GM23338 (cell line): ENCODE measurements around the gene BCL2L2. TPM values are rescaled to one million over a fixed set of nuclear protein-coding genes. Genes with fewer than 3 reads are reported as not detected.

Experiments used
- ATAC-seq: fragments of 200-7000 bp; cut with Tn5 transposase; 3 replicates; pipeline ENCODE4 v1.9.1; 2020
- DNase-seq: peaks from one replicate; pipeline ENCODE4 v3.0.0-alpha.2; 2015; ENCODE audit warnings: low spot score
- H2AFZ ChIP-seq: fragments of 200-600 bp; sonication (generic); 2 replicates; pipeline ENCODE4 v1.8.0; 2016; ENCODE audit warnings: antibody characterized with exemption, mild to moderate bottlenecking, moderate library complexity
- H3F3A ChIP-seq: fragments of 200-600 bp; sonication (generic); replicated peaks from 2 replicates; pipeline ENCODE4 v1.8.0; 2017; ENCODE audit warnings: antibody characterized with exemption, mixed run types, low read depth
- H3K27ac ChIP-seq: fragments of 200-600 bp; sonication (generic); 2 replicates; pipeline ENCODE4 v1.6.1; 2016; ENCODE audit warnings: low read depth
- H3K27me3 ChIP-seq: fragments of 200-600 bp; sonication (generic); 2 replicates; pipeline ENCODE4 v1.8.0; 2016; ENCODE audit warnings: mild to moderate bottlenecking, mixed run types, moderate library complexity; ENCODE audit not compliant: insufficient read depth
- H3K36me3 ChIP-seq: fragments of 200-600 bp; sonication (generic); 2 replicates; pipeline ENCODE4 v1.8.0; 2016; ENCODE audit warnings: mild to moderate bottlenecking; ENCODE audit not compliant: insufficient read depth
- H3K4me1 ChIP-seq: fragments of 200-600 bp; sonication (generic); 2 replicates; pipeline ENCODE4 v1.8.0; 2016; ENCODE audit warnings: mild to moderate bottlenecking, moderate library complexity; ENCODE audit not compliant: insufficient read depth
- H3K4me2 ChIP-seq: fragments of 200-600 bp; sonication (generic); 2 replicates; pipeline ENCODE4 v1.7.1; 2017; ENCODE audit warnings: mixed run types
- H3K4me3 ChIP-seq: fragments of 200-600 bp; sonication (generic); 2 replicates; pipeline ENCODE4 v1.6.1; 2016; ENCODE audit warnings: mixed run types
- H3K79me2 ChIP-seq: fragments of 200-600 bp; sonication (generic); replicated peaks from 2 replicates; pipeline ENCODE4 v1.8.0; 2017; ENCODE audit warnings: mild to moderate bottlenecking; ENCODE audit not compliant: insufficient read depth
- H3K9me2 ChIP-seq: fragments of 200-600 bp; sonication (generic); 2 replicates; pipeline ENCODE4 v1.8.0; 2017; ENCODE audit not compliant: insufficient read depth
- H4K20me1 ChIP-seq: fragments of 200-600 bp; sonication (generic); replicated peaks from 2 replicates; pipeline ENCODE4 v1.8.0; 2017; ENCODE audit warnings: mild to moderate bottlenecking; ENCODE audit not compliant: insufficient read depth
- H3K27ac Mint-ChIP-seq: 2 replicates; pipeline ENCODE4 v1.8.0; 2020; ENCODE audit warnings: inconsistent platforms, mild to moderate bottlenecking, moderate library complexity, mixed read lengths
- H3K27me3 Mint-ChIP-seq: 3 replicates; pipeline ENCODE4 v1.8.0; 2022; ENCODE audit warnings: low read depth, mild to moderate bottlenecking, moderate library complexity, mixed read lengths, inconsistent platforms; ENCODE audit not compliant: insufficient read depth, poor library complexity
- H3K36me3 Mint-ChIP-seq: 3 replicates; pipeline ENCODE4 v1.8.0; 2021; ENCODE audit warnings: low read depth, mild to moderate bottlenecking, inconsistent platforms, moderate library complexity, mixed read lengths
- H3K4me1 Mint-ChIP-seq: 3 replicates; pipeline ENCODE4 v1.8.0; 2020; ENCODE audit warnings: mild to moderate bottlenecking, inconsistent platforms, mixed read lengths
- H3K4me3 Mint-ChIP-seq: 3 replicates; pipeline ENCODE4 v1.8.0; 2021; ENCODE audit warnings: moderate library complexity, mild to moderate bottlenecking, inconsistent platforms, mixed read lengths
- H3K9me3 Mint-ChIP-seq: 3 replicates; pipeline ENCODE4 v1.8.0; 2020; ENCODE audit warnings: moderate library complexity, mild to moderate bottlenecking, inconsistent platforms, mixed read lengths
- CREB1 ChIP-seq: fragments of 250-450 bp; sonication (Bioruptor Pico); IDR thresholded peaks from 2 replicates; pipeline ENCODE4 v1.5.0; 2020; ENCODE audit warnings: low read depth, mild to moderate bottlenecking, moderate library complexity
- EZH2 ChIP-seq: fragments of 200-600 bp; sonication (generic); IDR thresholded peaks from one replicate; pipeline ENCODE4 v1.8.0; 2017; ENCODE audit warnings: antibody characterized with exemption, mild to moderate bottlenecking, low read depth; ENCODE audit not compliant: unreplicated experiment
- EZH2phosphoT487 ChIP-seq: fragments of 200-600 bp; sonication (generic); IDR thresholded peaks from one replicate; pipeline ENCODE4 v1.8.1; 2018; ENCODE audit warnings: antibody characterized with exemption; ENCODE audit not compliant: unreplicated experiment
- JUNB ChIP-seq: IDR thresholded peaks from one replicate; pipeline ENCODE4 v1.6.1; 2016; ENCODE audit warnings: antibody characterized with exemption; ENCODE audit not compliant: unreplicated experiment
- NANOG ChIP-seq: IDR thresholded peaks from 2 replicates; pipeline ENCODE4 v1.6.1; 2016; ENCODE audit warnings: antibody characterized with exemption, borderline replicate concordance
- POLR2AphosphoS5 ChIP-seq: IDR thresholded peaks from 2 replicates; pipeline ENCODE4 v1.6.1; 2016; ENCODE audit warnings: antibody characterized with exemption, low read depth
- STAT1 ChIP-seq: IDR thresholded peaks from one replicate; pipeline ENCODE4 v1.6.1; 2016; ENCODE audit warnings: antibody characterized with exemption; ENCODE audit not compliant: unreplicated experiment
- ZNF114 ChIP-seq: fragments of 250-450 bp; sonication (Bioruptor Pico); IDR thresholded peaks from 2 replicates; pipeline ENCODE4 v1.5.0; 2020; ENCODE audit warnings: mild to moderate bottlenecking, moderate library complexity
- ZNF331 ChIP-seq: fragments of 250-450 bp; sonication (Bioruptor Pico); IDR thresholded peaks from 2 replicates; pipeline ENCODE4 v1.5.0; 2020; ENCODE audit warnings: low read depth, mild to moderate bottlenecking, moderate library complexity
- polyA plus RNA-seq: library from polyadenylated mRNA; unstranded; fragments of >200 nt; fragmentation: Nextera tagmentation; extraction: Ambion mirVana; gene quantifications from 2 replicates; pipeline ENCODE4 v1.2.1, GENCODE V29; 2016
- total RNA-seq: library from RNA; depleted of rRNA; stranded (reverse); fragments of >200 nt; shearing (Covaris generic); gene quantifications from 2 replicates; pipeline ENCODE4 v1.2.3, GENCODE V29; 2014
- TF ChIP-seq, protein P1 (sequence below), 2 experiments: fragments of 200-600 bp in 1 of 2; sonication (generic) in 1 of 2; conservative IDR thresholded peaks; 2 replicates each; pipeline versions ENCODE4 v1.5.1 to v1.6.1; 2016 to 2017; ENCODE audit warnings: antibody characterized with exemption in 2 of 2, low read depth in 2 of 2, mild to moderate bottlenecking in 2 of 2, moderate library complexity in 1 of 2
- TF ChIP-seq, protein P2 (sequence below): IDR thresholded peaks from one replicate; pipeline ENCODE4 v1.6.1; 2018; ENCODE audit warnings: antibody characterized with exemption; ENCODE audit not compliant: unreplicated experiment
- TF ChIP-seq, protein P3 (sequence below): IDR thresholded peaks from 2 replicates; pipeline ENCODE4 v1.6.1; 2016; ENCODE audit warnings: antibody characterized with exemption

BCL2L2 gene
- total and polyA plus RNA-seq, 2 experiments from 2014 or later, result 3.5 to 12.3 TPM

DNA sequence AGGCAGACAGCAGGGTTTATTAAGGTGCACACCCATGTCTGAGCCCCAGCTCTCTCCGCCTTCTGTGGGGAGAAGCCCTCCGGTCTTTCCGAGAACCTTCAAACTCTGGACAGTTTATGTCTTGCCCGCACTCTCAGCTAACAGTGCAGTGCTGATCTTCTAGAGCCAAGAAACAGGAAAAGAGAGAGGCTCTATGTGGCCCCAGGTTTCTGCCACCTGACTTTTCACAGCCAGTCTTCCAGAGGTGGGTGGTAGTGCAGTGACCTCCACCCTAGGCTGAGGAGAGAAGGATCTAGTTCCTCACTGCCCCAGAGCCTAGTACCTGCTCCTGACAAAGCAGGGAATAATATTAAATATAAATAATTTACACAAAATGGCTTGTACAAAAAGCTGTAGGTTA lies 50.0 kb downstream of the BCL2L2 start:
- no peak for TF ChIP-seq STAT1
- TF ChIP-seq JUNB, result no peak
- no peak for TF ChIP-seq EZH2
- TF ChIP-seq NANOG, result no peak
- H3K4me3 Mint-ChIP-seq, result no peak overlapping the region

DNA sequence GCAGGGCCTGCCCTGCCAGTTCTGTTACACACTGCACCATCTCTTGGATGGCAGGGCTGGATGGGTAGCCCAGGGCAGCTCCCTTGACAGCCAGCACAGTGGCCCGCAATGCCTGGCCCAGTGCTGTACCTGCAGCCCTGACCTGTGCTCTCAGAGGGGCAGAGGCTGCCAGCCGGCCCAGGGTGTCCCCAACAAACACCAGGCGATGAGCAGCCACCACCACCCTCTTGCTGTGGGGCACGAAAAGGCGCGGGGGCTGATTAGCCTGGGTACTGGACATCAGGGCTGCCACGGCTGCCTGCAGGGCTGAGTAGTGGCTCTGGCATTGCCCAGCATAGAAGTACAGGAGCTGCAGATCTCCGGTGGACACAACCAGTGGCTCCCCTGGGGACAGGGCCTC lies 50.6 kb downstream of the BCL2L2 start:
- peaks cover 21% of the 10 kb centered on the region for H3K4me1 Mint-ChIP-seq
- no peak for DNase-seq
- H3K4me2 ChIP-seq, result no peak overlapping the region
- ATAC-seq, result no peak
- TF ChIP-seq, protein P1, sequence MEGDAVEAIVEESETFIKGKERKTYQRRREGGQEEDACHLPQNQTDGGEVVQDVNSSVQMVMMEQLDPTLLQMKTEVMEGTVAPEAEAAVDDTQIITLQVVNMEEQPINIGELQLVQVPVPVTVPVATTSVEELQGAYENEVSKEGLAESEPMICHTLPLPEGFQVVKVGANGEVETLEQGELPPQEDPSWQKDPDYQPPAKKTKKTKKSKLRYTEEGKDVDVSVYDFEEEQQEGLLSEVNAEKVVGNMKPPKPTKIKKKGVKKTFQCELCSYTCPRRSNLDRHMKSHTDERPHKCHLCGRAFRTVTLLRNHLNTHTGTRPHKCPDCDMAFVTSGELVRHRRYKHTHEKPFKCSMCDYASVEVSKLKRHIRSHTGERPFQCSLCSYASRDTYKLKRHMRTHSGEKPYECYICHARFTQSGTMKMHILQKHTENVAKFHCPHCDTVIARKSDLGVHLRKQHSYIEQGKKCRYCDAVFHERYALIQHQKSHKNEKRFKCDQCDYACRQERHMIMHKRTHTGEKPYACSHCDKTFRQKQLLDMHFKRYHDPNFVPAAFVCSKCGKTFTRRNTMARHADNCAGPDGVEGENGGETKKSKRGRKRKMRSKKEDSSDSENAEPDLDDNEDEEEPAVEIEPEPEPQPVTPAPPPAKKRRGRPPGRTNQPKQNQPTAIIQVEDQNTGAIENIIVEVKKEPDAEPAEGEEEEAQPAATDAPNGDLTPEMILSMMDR (conservative IDR thresholded peaks at IDR 0.05; ENCODE audit: low read depth in 2 of 2), result no peak
- TF ChIP-seq STAT1, result no peak
- TF ChIP-seq, protein P2, sequence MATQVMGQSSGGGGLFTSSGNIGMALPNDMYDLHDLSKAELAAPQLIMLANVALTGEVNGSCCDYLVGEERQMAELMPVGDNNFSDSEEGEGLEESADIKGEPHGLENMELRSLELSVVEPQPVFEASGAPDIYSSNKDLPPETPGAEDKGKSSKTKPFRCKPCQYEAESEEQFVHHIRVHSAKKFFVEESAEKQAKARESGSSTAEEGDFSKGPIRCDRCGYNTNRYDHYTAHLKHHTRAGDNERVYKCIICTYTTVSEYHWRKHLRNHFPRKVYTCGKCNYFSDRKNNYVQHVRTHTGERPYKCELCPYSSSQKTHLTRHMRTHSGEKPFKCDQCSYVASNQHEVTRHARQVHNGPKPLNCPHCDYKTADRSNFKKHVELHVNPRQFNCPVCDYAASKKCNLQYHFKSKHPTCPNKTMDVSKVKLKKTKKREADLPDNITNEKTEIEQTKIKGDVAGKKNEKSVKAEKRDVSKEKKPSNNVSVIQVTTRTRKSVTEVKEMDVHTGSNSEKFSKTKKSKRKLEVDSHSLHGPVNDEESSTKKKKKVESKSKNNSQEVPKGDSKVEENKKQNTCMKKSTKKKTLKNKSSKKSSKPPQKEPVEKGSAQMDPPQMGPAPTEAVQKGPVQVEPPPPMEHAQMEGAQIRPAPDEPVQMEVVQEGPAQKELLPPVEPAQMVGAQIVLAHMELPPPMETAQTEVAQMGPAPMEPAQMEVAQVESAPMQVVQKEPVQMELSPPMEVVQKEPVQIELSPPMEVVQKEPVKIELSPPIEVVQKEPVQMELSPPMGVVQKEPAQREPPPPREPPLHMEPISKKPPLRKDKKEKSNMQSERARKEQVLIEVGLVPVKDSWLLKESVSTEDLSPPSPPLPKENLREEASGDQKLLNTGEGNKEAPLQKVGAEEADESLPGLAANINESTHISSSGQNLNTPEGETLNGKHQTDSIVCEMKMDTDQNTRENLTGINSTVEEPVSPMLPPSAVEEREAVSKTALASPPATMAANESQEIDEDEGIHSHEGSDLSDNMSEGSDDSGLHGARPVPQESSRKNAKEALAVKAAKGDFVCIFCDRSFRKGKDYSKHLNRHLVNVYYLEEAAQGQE, result no peak
- TF ChIP-seq EZH2phosphoT487, result no peak
- TF ChIP-seq EZH2, result no peak
- no peak for TF ChIP-seq ZNF114 (CRISPR knock-in tag)
- no peak for TF ChIP-seq POLR2AphosphoS5
- TF ChIP-seq, protein P3, sequence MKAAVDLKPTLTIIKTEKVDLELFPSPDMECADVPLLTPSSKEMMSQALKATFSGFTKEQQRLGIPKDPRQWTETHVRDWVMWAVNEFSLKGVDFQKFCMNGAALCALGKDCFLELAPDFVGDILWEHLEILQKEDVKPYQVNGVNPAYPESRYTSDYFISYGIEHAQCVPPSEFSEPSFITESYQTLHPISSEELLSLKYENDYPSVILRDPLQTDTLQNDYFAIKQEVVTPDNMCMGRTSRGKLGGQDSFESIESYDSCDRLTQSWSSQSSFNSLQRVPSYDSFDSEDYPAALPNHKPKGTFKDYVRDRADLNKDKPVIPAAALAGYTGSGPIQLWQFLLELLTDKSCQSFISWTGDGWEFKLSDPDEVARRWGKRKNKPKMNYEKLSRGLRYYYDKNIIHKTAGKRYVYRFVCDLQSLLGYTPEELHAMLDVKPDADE, result no peak
- TF ChIP-seq CREB1 (CRISPR knock-in tag), result no peak
- TF ChIP-seq ZNF331 (CRISPR knock-in tag), result no peak
- no peaks in the 10 kb centered on the region for H3K79me2 ChIP-seq
- H3K4me3 Mint-ChIP-seq, result no peak overlapping the region; the same call in 2 of the 3 replicates
- H3K27ac Mint-ChIP-seq, result no peak overlapping the region
- no peaks in the 10 kb centered on the region for H3K9me2 ChIP-seq
- H3K4me3 ChIP-seq, result no peak overlapping the region
- peaks cover 16% of the 10 kb centered on the region for H3K27me3 Mint-ChIP-seq
- H3F3A ChIP-seq, result no peaks in the 10 kb centered on the region
- no peak overlapping the region for H3K27ac ChIP-seq
- H4K20me1 ChIP-seq, result no peaks in the 10 kb centered on the region; the same call in 1 of the 2 replicates
- no peaks in the 10 kb centered on the region for H3K36me3 ChIP-seq
- H2AFZ ChIP-seq, result no peak overlapping the region
- no peaks in the 10 kb centered on the region; the same call in 2 of the 3 replicates for H3K9me3 Mint-ChIP-seq
- H3K27me3 ChIP-seq, result peaks cover 22% of the 10 kb centered on the region
- peaks cover 28% of the 10 kb centered on the region for H3K36me3 Mint-ChIP-seq
- H3K4me1 ChIP-seq, result no peaks in the 10 kb centered on the region

More for the DNA sequence above, 50.0 kb downstream of the BCL2L2 start:
- Histone ChIP-seq H3K9me2 (no peaks in the 10 kb centered on the region), H4K20me1 (no peaks in the 10 kb centered on the region; the same call in 1 of the 2 replicates), H2AFZ (no peak overlapping the region), H3K79me2 (no peaks in the 10 kb centered on the region), H3K27me3 (peaks cover 22% of the 10 kb centered on the region), H3K4me1 (no peaks in the 10 kb centered on the region), H3F3A (no peaks in the 10 kb centered on the region), H3K27ac (no peak overlapping the region), H3K36me3 (no peaks in the 10 kb centered on the region), H3K4me3 (no peak overlapping the region), H3K4me2 (no peak overlapping the region)
- Mint-ChIP-seq H3K27ac (no peak overlapping the region), H3K36me3 (peaks cover 24% of the 10 kb centered on the region), H3K4me1 (peaks cover 17% of the 10 kb centered on the region), H3K9me3 (no peaks in the 10 kb centered on the region; the same call in 2 of the 3 replicates), H3K27me3 (peaks cover 16% of the 10 kb centered on the region)
- ATAC-seq (no peak), DNase-seq (no peak)
